Measurements from ENCODE around the gene ANXA9.

- no peak for TF ChIP-seq EP300 (IDR thresholded peaks at IDR 0.05; ENCODE audit: borderline replicate concordance)
- TF ChIP-seq, protein P1, sequence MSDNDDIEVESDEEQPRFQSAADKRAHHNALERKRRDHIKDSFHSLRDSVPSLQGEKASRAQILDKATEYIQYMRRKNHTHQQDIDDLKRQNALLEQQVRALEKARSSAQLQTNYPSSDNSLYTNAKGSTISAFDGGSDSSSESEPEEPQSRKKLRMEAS (IDR thresholded peaks at IDR 0.05), result no peak
Measured at GRCh38 chr1:151002611-151003010, 20.5 kb downstream of the ANXA9 start.
